ENCODE results near the gene S1PR3. TPM values are rescaled to one million over a fixed set of nuclear protein-coding genes. Genes with fewer than 3 reads are reported as not detected.

S1PR3 gene
- total RNA-seq, 1 donor from 2014 or later = 4.5 TPM

DNA sequence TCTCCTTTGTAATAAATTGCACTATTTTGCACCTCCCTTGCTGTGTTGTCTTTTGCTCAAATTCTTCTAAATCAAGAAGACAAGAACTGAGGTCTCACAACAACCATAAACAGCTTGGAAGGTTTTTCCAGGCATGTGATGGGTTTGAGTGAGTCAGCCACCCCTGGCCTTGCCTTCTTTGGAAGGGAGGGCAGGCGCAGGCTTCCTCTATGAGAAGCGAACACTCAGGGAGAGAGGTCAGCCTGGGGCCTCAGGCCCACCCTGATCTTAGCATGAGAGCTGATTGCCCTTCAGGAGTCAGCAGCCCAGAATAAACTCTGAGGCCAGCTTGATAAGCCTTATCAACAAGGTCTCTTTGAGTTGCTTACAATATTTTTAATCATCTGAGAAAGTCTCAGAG, 31.6 kb downstream of the S1PR3 start:
- Mint-ChIP-seq H3K4me1 (ENCODE audit: low read depth) (peaks cover 20% of the 10 kb centered on the region), H3K36me3 (ENCODE audit: low read depth) (no peaks in the 10 kb centered on the region), H3K9me3 (ENCODE audit: low read depth) (peaks cover 5% of the 10 kb centered on the region), H3K27me3 (ENCODE audit: low read depth) (no peaks in the 10 kb centered on the region), H3K4me3 (ENCODE audit: unreplicated experiment) (no peak overlapping the region), H3K27ac (ENCODE audit: unreplicated experiment) (no peak overlapping the region)
- no peak for DNase-seq (ENCODE audit: low spot score)
- TF ChIP-seq, protein P1, sequence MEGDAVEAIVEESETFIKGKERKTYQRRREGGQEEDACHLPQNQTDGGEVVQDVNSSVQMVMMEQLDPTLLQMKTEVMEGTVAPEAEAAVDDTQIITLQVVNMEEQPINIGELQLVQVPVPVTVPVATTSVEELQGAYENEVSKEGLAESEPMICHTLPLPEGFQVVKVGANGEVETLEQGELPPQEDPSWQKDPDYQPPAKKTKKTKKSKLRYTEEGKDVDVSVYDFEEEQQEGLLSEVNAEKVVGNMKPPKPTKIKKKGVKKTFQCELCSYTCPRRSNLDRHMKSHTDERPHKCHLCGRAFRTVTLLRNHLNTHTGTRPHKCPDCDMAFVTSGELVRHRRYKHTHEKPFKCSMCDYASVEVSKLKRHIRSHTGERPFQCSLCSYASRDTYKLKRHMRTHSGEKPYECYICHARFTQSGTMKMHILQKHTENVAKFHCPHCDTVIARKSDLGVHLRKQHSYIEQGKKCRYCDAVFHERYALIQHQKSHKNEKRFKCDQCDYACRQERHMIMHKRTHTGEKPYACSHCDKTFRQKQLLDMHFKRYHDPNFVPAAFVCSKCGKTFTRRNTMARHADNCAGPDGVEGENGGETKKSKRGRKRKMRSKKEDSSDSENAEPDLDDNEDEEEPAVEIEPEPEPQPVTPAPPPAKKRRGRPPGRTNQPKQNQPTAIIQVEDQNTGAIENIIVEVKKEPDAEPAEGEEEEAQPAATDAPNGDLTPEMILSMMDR (IDR thresholded peaks at IDR 0.05) = no peak

DNA sequence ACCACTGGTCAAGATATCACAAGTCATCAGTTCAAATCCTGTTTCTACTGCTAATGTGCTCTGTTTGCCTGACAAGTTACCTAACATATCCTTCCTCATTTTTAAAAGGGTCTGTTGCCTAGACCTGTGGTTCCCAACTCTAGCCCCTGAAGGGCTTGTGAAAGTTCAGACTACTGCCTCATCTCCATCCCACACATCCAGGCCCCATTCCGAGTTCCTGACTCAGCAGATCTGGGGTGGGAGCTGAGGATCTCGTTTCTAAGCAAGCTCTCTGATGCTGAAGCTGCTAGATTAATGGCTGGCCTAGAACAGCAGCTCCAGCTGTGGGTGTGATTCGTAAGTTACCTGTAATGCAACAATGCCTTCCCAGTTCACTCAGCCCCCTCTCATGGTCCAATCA, 32.5 kb downstream of the S1PR3 start:
- TF ChIP-seq, protein P1 (IDR thresholded peaks at IDR 0.05) = no peak
- H3K4me1 Mint-ChIP-seq (ENCODE audit: low read depth) = peaks cover 20% of the 10 kb centered on the region
- H3K27ac Mint-ChIP-seq (ENCODE audit: unreplicated experiment) = peak overlapping the region; percentile 27
- DNase-seq (ENCODE audit: low spot score) = no peak
- H3K9me3 Mint-ChIP-seq (ENCODE audit: low read depth) = peaks cover 4% of the 10 kb centered on the region
- no peak overlapping the region for H3K4me3 Mint-ChIP-seq (ENCODE audit: unreplicated experiment)
- no peaks in the 10 kb centered on the region for H3K36me3 Mint-ChIP-seq (ENCODE audit: low read depth)
- H3K27me3 Mint-ChIP-seq (ENCODE audit: low read depth) = no peaks in the 10 kb centered on the region

DNA sequence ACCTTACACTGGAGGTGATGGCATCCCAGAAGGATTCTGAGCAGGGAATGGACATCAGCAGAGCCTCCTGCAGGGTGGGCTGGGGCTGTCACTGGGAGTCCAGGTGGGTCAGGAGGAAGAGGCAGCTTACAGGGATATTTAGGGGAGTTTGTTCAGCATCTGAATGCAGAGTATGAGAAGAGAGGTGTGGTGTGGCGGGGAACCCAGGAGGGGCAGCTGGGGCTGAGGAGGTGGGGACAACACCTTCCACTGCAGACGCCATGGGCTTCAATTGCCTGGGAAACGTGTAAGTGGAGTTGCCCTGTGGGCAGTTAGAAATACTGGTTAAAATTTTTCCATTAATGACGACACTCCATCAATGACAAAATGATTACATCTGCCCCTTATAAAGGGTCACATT, 33.5 kb downstream of the S1PR3 start:
- H3K9me3 Mint-ChIP-seq (ENCODE audit: low read depth) = peaks cover 5% of the 10 kb centered on the region
- TF ChIP-seq, protein P1 (IDR thresholded peaks at IDR 0.05) = no peak
- peaks cover 3% of the 10 kb centered on the region for H3K36me3 Mint-ChIP-seq (ENCODE audit: low read depth)
- no peaks in the 10 kb centered on the region for H3K27me3 Mint-ChIP-seq (ENCODE audit: low read depth)
- H3K4me3 Mint-ChIP-seq (ENCODE audit: unreplicated experiment) = no peak overlapping the region
- H3K27ac Mint-ChIP-seq (ENCODE audit: unreplicated experiment) = no peak overlapping the region
- no peak for DNase-seq (ENCODE audit: low spot score)
- peaks cover 20% of the 10 kb centered on the region for H3K4me1 Mint-ChIP-seq (ENCODE audit: low read depth)

DNA sequence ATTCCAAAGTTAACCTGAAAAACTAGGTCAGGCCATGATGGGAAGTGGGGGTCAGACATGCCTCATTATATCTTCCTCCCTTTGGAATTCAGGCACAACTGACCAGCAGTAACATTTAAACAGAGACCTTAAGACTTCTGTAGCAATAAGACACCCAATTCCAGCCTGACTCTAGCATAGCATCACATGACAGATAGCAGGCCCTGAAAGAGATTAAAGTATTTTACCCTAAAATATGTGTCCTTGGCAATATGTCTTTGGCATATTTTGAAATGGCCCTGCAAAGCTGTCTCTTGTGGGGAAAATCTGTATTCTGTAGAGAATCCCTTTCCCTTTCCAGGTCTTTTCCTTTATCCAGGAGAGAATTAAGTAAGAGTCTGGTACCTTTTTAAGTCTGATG, 34.3 kb downstream of the S1PR3 start:
- peaks cover 19% of the 10 kb centered on the region for H3K4me1 Mint-ChIP-seq (ENCODE audit: low read depth)
- H3K9me3 Mint-ChIP-seq (ENCODE audit: low read depth) = peaks cover 12% of the 10 kb centered on the region
- no peak for DNase-seq (ENCODE audit: low spot score)

DNA sequence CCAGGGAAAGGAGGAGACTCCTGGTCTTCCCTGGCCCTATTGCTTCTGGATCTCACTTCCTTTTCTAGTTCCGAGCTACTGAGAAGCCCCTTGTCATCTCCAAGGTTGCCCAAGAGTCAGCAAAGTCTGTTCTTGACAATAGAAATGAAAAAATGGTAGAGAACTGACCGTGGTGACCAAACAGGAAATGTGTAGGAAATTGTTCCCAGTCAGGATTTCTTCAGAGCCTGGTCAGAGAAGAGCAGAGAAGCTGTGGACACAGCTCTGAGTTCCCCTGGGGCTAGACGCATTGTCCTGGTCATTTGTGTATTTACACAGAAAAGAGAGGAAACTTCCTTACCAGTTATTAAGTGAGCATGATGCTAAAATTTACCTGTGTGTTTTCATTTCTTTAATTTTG, 35.6 kb downstream of the S1PR3 start:
- TF ChIP-seq, protein P1 (IDR thresholded peaks at IDR 0.05) = no peak
- no peak overlapping the region for H3K27ac Mint-ChIP-seq (ENCODE audit: unreplicated experiment)

More for the DNA sequence above, 34.3 kb downstream of the S1PR3 start:
- TF ChIP-seq, protein P1 (IDR thresholded peaks at IDR 0.05) = no peak
- Mint-ChIP-seq H3K27me3 (ENCODE audit: low read depth) (no peaks in the 10 kb centered on the region), H3K36me3 (ENCODE audit: low read depth) (peaks cover 3% of the 10 kb centered on the region), H3K4me3 (ENCODE audit: unreplicated experiment) (no peak overlapping the region), H3K27ac (ENCODE audit: unreplicated experiment) (no peak overlapping the region)

More for the DNA sequence above, 35.6 kb downstream of the S1PR3 start:
- peaks cover 21% of the 10 kb centered on the region for H3K9me3 Mint-ChIP-seq (ENCODE audit: low read depth)
- H3K4me3 Mint-ChIP-seq (ENCODE audit: unreplicated experiment) = no peak overlapping the region
- peaks cover 3% of the 10 kb centered on the region for H3K36me3 Mint-ChIP-seq (ENCODE audit: low read depth)
- DNase-seq (ENCODE audit: low spot score) = no peak
- H3K27me3 Mint-ChIP-seq (ENCODE audit: low read depth) = no peaks in the 10 kb centered on the region
- H3K4me1 Mint-ChIP-seq (ENCODE audit: low read depth) = peaks cover 6% of the 10 kb centered on the region

Measured in chondrocyte (in vitro differentiated cells).